Left kidney (tissue), 2 donors: ENCODE results near the gene CAMK2A. TPM values are rescaled to one million over a fixed set of nuclear protein-coding genes. Genes with fewer than 3 reads are reported as not detected.
"Not testable (repeated sequence)": the region's sequence is repeated elsewhere in the genome, so short reads cannot be mapped to it uniquely, and the experiment has no call there.

Experiments
- DNase-seq: peaks from one replicate; pipeline ENCODE4 v3.0.0-alpha.2; 2013
- polyA plus RNA-seq: library from polyadenylated mRNA; unstranded; fragments of 120-200 nt; gene quantifications from one replicate; pipeline ENCODE4 v1.2.1, GENCODE V29; 2013; ENCODE audit not compliant: insufficient read length

Gene CAMK2A
- polyA plus RNA-seq, 1 donor: 4.6 TPM

GRCh38 chr5:150236313-150236712 is 53.3 kb downstream of the CAMK2A start:
- no peak for DNase-seq

GRCh38 chr5:150235500-150235854 is 54.1 kb downstream of the CAMK2A start:
- DNase-seq: peak; percentile 54

GRCh38 chr5:150234576-150235499 is 54.7 kb downstream of the CAMK2A start:
- DNase-seq: no peak

GRCh38 chr5:150233706-150234105 is 55.9 kb downstream of the CAMK2A start:
- DNase-seq: not testable (repeated sequence)

GRCh38 chr5:150230842-150231241 is 58.7 kb downstream of the CAMK2A start:
- DNase-seq: no peak

GRCh38 chr5:150229571-150229970 is 60.0 kb downstream of the CAMK2A start:
- DNase-seq: no peak

- DNase-seq: no peak
Measured at GRCh38 chr5:150227606-150228273, 61.8 kb downstream of the CAMK2A start.

- DNase-seq: no peak
Measured at GRCh38 chr5:150227036-150227435, 62.5 kb downstream of the CAMK2A start.

- DNase-seq: no peak
Measured at GRCh38 chr5:150224483-150225027, 65.0 kb downstream of the CAMK2A start.

- no peak for DNase-seq
Measured at GRCh38 chr5:150223474-150223873, 66.1 kb downstream of the CAMK2A start.

- no peak for DNase-seq
Measured at GRCh38 chr5:150222906-150223305, 66.7 kb downstream of the CAMK2A start.

GRCh38 chr5:150221471-150221870 is 68.1 kb downstream of the CAMK2A start:
- no peak for DNase-seq

- DNase-seq: no peak
Measured at GRCh38 chr5:150219861-150220260, 69.7 kb downstream of the CAMK2A start.

- DNase-seq: no peak
Measured at GRCh38 chr5:150219142-150219541, 70.4 kb downstream of the CAMK2A start.

- no peak for DNase-seq
Measured at GRCh38 chr5:150218693-150219035, 70.9 kb downstream of the CAMK2A start.

- DNase-seq: peak; percentile 70
Measured at GRCh38 chr5:150217873-150218692, 71.5 kb downstream of the CAMK2A start.

GRCh38 chr5:150217038-150217437 is 72.5 kb downstream of the CAMK2A start:
- no peak for DNase-seq

- DNase-seq: no peak
Measured at GRCh38 chr5:150215979-150216944, 73.3 kb downstream of the CAMK2A start.

- no peak for DNase-seq
Measured at GRCh38 chr5:150214289-150214688, 75.3 kb downstream of the CAMK2A start.

- DNase-seq: no peak
Measured at GRCh38 chr5:150213530-150213929, 76.0 kb downstream of the CAMK2A start.
